Measurements from ENCODE around the gene HS3ST2. TPM values are rescaled to one million over a fixed set of nuclear protein-coding genes. Genes with fewer than 3 reads are reported as not detected.

The HS3ST2 gene
- total RNA-seq: not detected

GRCh38 chr16:22813948-22814710, at the start of gene HS3ST2:
Gene HS3ST2 (plus strand): TSS chr16:22814162. CDS start chr16:22814611, 449 bp downstream.

